T-cell (primary cell): Measurements from ENCODE around the gene ST6GALNAC6. TPM values are rescaled to one million over a fixed set of nuclear protein-coding genes. Genes with fewer than 3 reads are reported as not detected.
A peak's percentile ranks its signal among the peaks of the same experiment; 100 is the strongest.

Source experiments
- ATAC-seq, 4 experiments: fragments of 200-7000 bp in 3 of 4; fragments of 150-1000 bp in 1 of 4; cut with Tn5 transposase; replicated peaks in 1 of 4; 1 replicate in 3 of 4; 2 replicates in 1 of 4; pipeline ENCODE4 v1.10.0; 2021; ENCODE audit warnings: moderate library complexity in 3 of 4, mild to moderate bottlenecking in 2 of 4, moderate number of reproducible peaks in 1 of 4
- CTCF ChIA-PET, 2 donors: fragments of 300-600 bp; sonication (Branson Sonifier 250); formaldehyde crosslinking; loops; one replicate each; lab custom pipeline; 2022; ENCODE audit warnings: antibody characterized with exemption in 2 of 2; lab: Charles Lee
- POLR2A ChIA-PET, 2 donors: fragments of 300-600 bp; sonication (Branson Sonifier 250); formaldehyde crosslinking; loops; one replicate each; lab custom pipeline; 2022; ENCODE audit warnings: antibody characterized with exemption in 2 of 2; lab: Charles Lee
- DNase-seq, 35 experiments: peaks; one replicate each; pipeline versions ENCODE4 v3.0.0 to v3.0.0-alpha.2; 2013 to 2023
- H3K27ac ChIP-seq: one replicate; pipeline ENCODE4 v1.5.1; 2013; ENCODE audit warnings: low read length
- H3K27me3 ChIP-seq, 2 experiments: replicated peaks in 1 of 2; 1 replicate in 1 of 2; 2 replicates in 1 of 2; pipeline versions ENCODE4 v1.6.1 to v1.7.0; 2013; ENCODE audit warnings: low read length in 1 of 2, mixed read lengths in 1 of 2; ENCODE audit not compliant: control insufficient read depth in 2 of 2, insufficient read depth in 2 of 2; ENCODE audit errors: extremely low read depth in 1 of 2
- H3K36me3 ChIP-seq, 2 donors: 1 replicate in 1 of 2; 2 replicates in 1 of 2; pipeline versions ENCODE4 v1.6.1 to v1.7.0; 2013; ENCODE audit warnings: low read length in 1 of 2; ENCODE audit not compliant: control insufficient read depth in 2 of 2, insufficient read depth in 1 of 2; ENCODE audit errors: extremely low read depth in 1 of 2
- H3K4me1 ChIP-seq, 2 experiments: 1 replicate in 1 of 2; 2 replicates in 1 of 2; pipeline versions ENCODE4 v1.6.1 to v1.7.0; 2013; ENCODE audit warnings: low read length in 2 of 2, mixed read lengths in 1 of 2; ENCODE audit not compliant: insufficient read depth in 2 of 2, control insufficient read depth in 1 of 2; ENCODE audit errors: extremely low read depth in 1 of 2
- H3K4me3 ChIP-seq, 2 donors: 1 replicate in 1 of 2; 2 replicates in 1 of 2; pipeline versions ENCODE4 v1.5.1 to v1.7.0; 2013; ENCODE audit warnings: mild to moderate bottlenecking in 2 of 2, low read length in 1 of 2, moderate library complexity in 1 of 2; ENCODE audit not compliant: control insufficient read depth in 1 of 2; ENCODE audit errors: extremely low read depth in 1 of 2
- H3K9me3 ChIP-seq: 2 replicates; pipeline ENCODE4 v1.7.0; 2013
- H3K27ac Mint-ChIP-seq, 2 donors: one replicate each; pipeline ENCODE4 v1.8.0; 2020 to 2021; ENCODE audit warnings: mild to moderate bottlenecking in 2 of 2, mixed read lengths in 2 of 2
- H3K27me3 Mint-ChIP-seq, 2 donors: one replicate each; pipeline ENCODE4 v1.8.0; 2021 to 2022; ENCODE audit warnings: mixed read lengths in 2 of 2
- H3K36me3 Mint-ChIP-seq: one replicate; pipeline ENCODE4 v1.8.0; 2021; ENCODE audit warnings: mixed read lengths
- H3K4me1 Mint-ChIP-seq, 3 donors: one replicate each; pipeline ENCODE4 v1.8.0; 2020 to 2022; ENCODE audit warnings: mixed read lengths in 3 of 3, mild to moderate bottlenecking in 1 of 3
- H3K4me3 Mint-ChIP-seq, 3 donors: one replicate each; pipeline ENCODE4 v1.8.0; 2020 to 2022; ENCODE audit warnings: mild to moderate bottlenecking in 3 of 3, mixed read lengths in 3 of 3, moderate library complexity in 3 of 3
- H3K9me3 Mint-ChIP-seq, 3 donors: one replicate each; pipeline ENCODE4 v1.8.0; 2020 to 2022; ENCODE audit warnings: mixed read lengths in 3 of 3
- WGBS: methylation state at CpG from one replicate; pipeline ENCODE4 v1.1.5; 2013; ENCODE audit warnings: missing lambda C conversion rate; ENCODE audit not compliant: insufficient coverage; 5-methylcytosine and 5-hydroxymethylcytosine counted together
- total RNA-seq, 35 experiments: library from RNA in 6 of 35; stranded (reverse) in 6 of 35; fragments of 120-200 nt in 1 of 35; gene quantifications; one replicate each; pipeline versions ENCODE4 v1.2.1 to v1.2.4 and lab custom pipeline; 2013 to 2026

ST6GALNAC6 gene
- total RNA-seq, 5 donors from 2014 or later (not counting 1 experiment from before 2014, with no cell fraction given), result 73.0 to 123 (median 86.3) TPM

DNA sequence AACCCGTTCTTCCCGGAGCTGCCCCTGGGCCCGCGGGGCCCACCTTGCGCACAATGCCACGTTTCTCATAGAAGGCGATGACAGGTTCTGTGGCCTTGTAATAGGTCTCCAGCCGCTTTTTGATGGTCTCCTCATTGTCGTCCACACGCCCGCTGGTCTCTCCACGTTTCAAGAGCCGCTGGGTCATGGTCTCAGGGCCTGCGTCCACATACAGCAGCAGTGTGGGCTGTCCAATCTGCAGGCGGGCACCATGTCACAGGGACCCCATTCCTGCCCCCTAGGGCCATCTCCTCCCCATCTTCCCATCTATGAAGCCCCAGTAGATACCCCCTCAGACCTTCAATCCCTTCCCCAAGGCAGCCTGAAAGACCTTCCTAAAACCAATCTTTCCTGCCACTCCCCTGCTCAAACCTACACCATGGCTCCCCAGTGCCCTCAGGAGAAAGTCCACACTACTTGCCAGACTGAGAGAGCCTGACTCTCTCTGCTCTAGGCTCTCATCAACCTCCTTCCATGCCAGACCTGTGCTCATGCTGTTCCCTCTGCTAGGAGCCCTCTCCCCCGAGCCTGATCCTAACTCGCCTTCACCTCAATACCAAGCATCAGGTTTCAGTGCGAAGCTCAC is 31.0 kb downstream of the ST6GALNAC6 start:
- no peak overlapping the region for H3K4me3 Mint-ChIP-seq
- H3K36me3 ChIP-seq, result no peaks in the 10 kb centered on the region
- H3K4me1 Mint-ChIP-seq, result peaks cover 17 to 19% (median 19%) of the 10 kb centered on the region in 3 donors
- DNase-seq, result no peak
- WGBS, result 96% methylated on average over 17 of the region's 18 CpGs
- no peak overlapping the region for H3K27ac ChIP-seq
- ATAC-seq, result no peak
- peaks cover 3 to 29% of the 10 kb centered on the region in 2 experiments for H3K4me1 ChIP-seq
- H3K27me3 ChIP-seq, result no peaks in the 10 kb centered on the region
- POLR2A ChIA-PET, result no interaction called here
- no peaks in the 10 kb centered on the region for H3K9me3 ChIP-seq
- no peaks in the 10 kb centered on the region for H3K36me3 Mint-ChIP-seq
- no peaks in the 10 kb centered on the region for H3K27me3 Mint-ChIP-seq
- CTCF ChIA-PET, result interaction anchor here in 1 of 2 donors (0.7 to 1.0 kb wide), 2 partner anchors 29 to 124 kb away, joined by 3 to 4 read pairs; no protein-coding TSS in a partner anchor
- H3K4me3 ChIP-seq, result no peak overlapping the region
- no peaks in the 10 kb centered on the region for H3K9me3 Mint-ChIP-seq
- peak overlapping the region; percentile 8 to 75 for H3K27ac Mint-ChIP-seq

DNA sequence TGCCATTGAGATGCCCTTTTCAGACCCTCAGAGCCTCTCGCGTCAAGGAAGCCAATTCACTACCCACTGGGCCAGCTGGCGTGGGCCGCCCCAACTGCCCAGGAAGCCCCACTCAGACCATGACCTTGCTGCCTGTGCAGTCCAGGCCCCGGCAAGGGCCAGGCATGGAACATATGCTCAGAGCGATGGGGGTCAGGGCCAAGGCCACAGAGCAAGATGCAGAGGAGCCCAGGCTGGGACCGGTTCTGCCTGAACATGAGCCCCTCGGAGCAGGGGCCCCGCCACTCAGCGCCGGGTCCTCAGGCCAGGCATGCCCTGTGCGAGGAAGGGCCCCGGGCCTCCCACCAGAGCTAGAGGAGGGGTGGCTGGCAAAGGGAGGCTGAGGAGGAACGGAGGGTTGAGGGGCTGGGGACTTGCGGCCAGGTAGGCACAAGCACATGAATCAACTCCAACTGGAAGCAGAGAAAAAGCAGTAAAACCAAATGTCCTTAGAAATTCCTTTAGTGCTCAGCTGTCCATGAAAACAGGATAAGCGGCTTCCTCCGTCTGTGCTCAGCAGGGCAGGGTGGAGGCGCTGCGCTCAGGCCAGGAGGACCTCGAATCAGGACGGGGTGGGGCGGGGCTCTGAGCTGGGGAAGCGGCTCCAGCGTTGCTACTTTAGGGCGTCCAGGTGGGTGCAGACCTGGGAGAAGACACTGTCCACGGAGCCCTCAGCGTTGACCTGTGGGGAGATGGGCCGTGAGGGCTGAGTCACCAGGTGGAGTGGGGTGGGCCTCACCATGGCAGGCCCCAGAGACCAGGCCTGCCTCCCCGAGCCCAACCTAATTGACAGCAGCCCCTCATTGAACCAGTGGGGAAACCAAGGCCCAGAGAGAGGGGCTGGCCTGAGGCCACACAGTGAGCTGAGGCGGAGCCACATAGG is 31.8 kb downstream of the ST6GALNAC6 start:
- Mint-ChIP-seq H3K4me1 (peaks cover 24 to 27% (median 26%) of the 10 kb centered on the region in 3 donors), H3K27ac (no peak overlapping the region), H3K27me3 (no peaks in the 10 kb centered on the region), H3K36me3 (no peaks in the 10 kb centered on the region), H3K4me3 (no peak overlapping the region), H3K9me3 (no peaks in the 10 kb centered on the region)
- CTCF ChIA-PET, result interaction anchor here in 1 of 2 donors (0.6 kb wide), 1 partner anchor 515 kb away, joined by 5 read pairs; no protein-coding TSS in a partner anchor
- POLR2A ChIA-PET, result interaction anchor here in 1 of 2 donors (0.7 kb wide), 2 partner anchors 13 to 98 kb away, joined by 7 to 11 read pairs; partner anchors contain the start of gene ENG
- Histone ChIP-seq H3K4me3 (no peak overlapping the region), H3K27me3 (no peaks in the 10 kb centered on the region), H3K36me3 (no peaks in the 10 kb centered on the region), H3K27ac (no peak overlapping the region), H3K4me1 (peaks cover 3 to 35% of the 10 kb centered on the region in 2 experiments), H3K9me3 (no peaks in the 10 kb centered on the region)
- 92% methylated on average over 27 of the region's 30 CpGs for WGBS
- ATAC-seq (no peak), DNase-seq (no peak)

- POLR2A ChIA-PET, result interaction anchor here in 1 of 2 donors (0.7 kb wide), 1 partner anchor 12 kb away, joined by 7 read pairs; the partner anchor contains the start of gene ENG
- H3K27ac ChIP-seq, result no peak overlapping the region
- no peak overlapping the region for H3K4me3 Mint-ChIP-seq
- ATAC-seq (no peak), DNase-seq (no peak)
- CTCF ChIA-PET, result no interaction called here
- peak overlapping the region; percentile 24 to 36 for H3K27ac Mint-ChIP-seq
- H3K9me3 ChIP-seq, result no peaks in the 10 kb centered on the region
- peaks cover 13 to 46% of the 10 kb centered on the region in 2 experiments for H3K4me1 ChIP-seq
- no peaks in the 10 kb centered on the region for H3K27me3 ChIP-seq
- H3K4me1 Mint-ChIP-seq, result peaks cover 34 to 38% (median 37%) of the 10 kb centered on the region in 3 donors
- H3K36me3 Mint-ChIP-seq, result no peaks in the 10 kb centered on the region
- H3K4me3 ChIP-seq, result no peak overlapping the region
- H3K27me3 Mint-ChIP-seq, result no peaks in the 10 kb centered on the region
- no peaks in the 10 kb centered on the region for H3K36me3 ChIP-seq
- H3K9me3 Mint-ChIP-seq, result no peaks in the 10 kb centered on the region
- 94% methylated on average over 3 of the region's 13 CpGs for WGBS
Measured at GRCh38 chr9:127866535-127866934, 32.9 kb downstream of the ST6GALNAC6 start.

- WGBS, result 74% methylated on average over 12 of the region's 19 CpGs
- CTCF ChIA-PET, result interaction anchor here (0.6 to 1.6 kb wide), 2 partner anchors 80 to 95 kb away, joined by 4 read pairs; partner anchors contain the start of gene CDK9 (in 1 of the 2)
Measured at GRCh38 chr9:127865645-127866464, 33.5 kb downstream of the ST6GALNAC6 start.

GRCh38 chr9:127863191-127863621 is 36.2 kb downstream of the ST6GALNAC6 start:
- no peak for ATAC-seq
- Mint-ChIP-seq H3K9me3 (no peaks in the 10 kb centered on the region), H3K27me3 (no peaks in the 10 kb centered on the region), H3K36me3 (no peaks in the 10 kb centered on the region), H3K4me1 (peaks cover 49 to 54% (median 52%) of the 10 kb centered on the region in 3 donors), H3K4me3 (peak overlapping the region in 2 of 3 donors; percentile 4 to 67), H3K27ac (peak overlapping the region; percentile 97 to 98)
- peak overlapping the region; percentile 86 for H3K27ac ChIP-seq
- H3K4me3 ChIP-seq, result no peak overlapping the region
- DNase-seq, result no peak
- ChIA-PET POLR2A (no interaction called here), CTCF (interaction anchor here (0.6 to 1.0 kb wide), 3 partner anchors 57 to 151 kb away, joined by 3 to 6 read pairs (median 4); no protein-coding TSS in a partner anchor)
- H3K4me1 ChIP-seq, result peaks cover 16 to 55% of the 10 kb centered on the region in 2 experiments
- 98% methylated on average over 8 of the region's 13 CpGs for WGBS
- no peaks in the 10 kb centered on the region for H3K9me3 ChIP-seq
- no peaks in the 10 kb centered on the region for H3K27me3 ChIP-seq
- H3K36me3 ChIP-seq, result no peaks in the 10 kb centered on the region

More at GRCh38 chr9:127865645-127866464, 33.5 kb downstream of the ST6GALNAC6 start:
- Mint-ChIP-seq H3K36me3 (no peaks in the 10 kb centered on the region), H3K4me1 (peaks cover 41 to 45% (median 44%) of the 10 kb centered on the region in 3 donors), H3K9me3 (no peaks in the 10 kb centered on the region), H3K27ac (peak overlapping the region; percentile 44 to 60), H3K4me3 (no peak overlapping the region), H3K27me3 (no peaks in the 10 kb centered on the region)
- POLR2A ChIA-PET, result interaction anchor here in 1 of 2 donors (0.5 kb wide), 1 partner anchor 324 kb away, joined by 5 read pairs; no protein-coding TSS in a partner anchor
- ATAC-seq (peak; percentile 14 to 70 (median 38)), DNase-seq (peak in 13 of 35 experiments; percentile 18 to 52 (median 28))
- H3K4me3 ChIP-seq, result no peak overlapping the region
- H3K27ac ChIP-seq, result peak overlapping the region; percentile 47
- H3K36me3 ChIP-seq, result no peaks in the 10 kb centered on the region
- H3K27me3 ChIP-seq, result no peaks in the 10 kb centered on the region
- no peaks in the 10 kb centered on the region for H3K9me3 ChIP-seq
- peaks cover 16 to 53% of the 10 kb centered on the region in 2 experiments for H3K4me1 ChIP-seq
